Activated gamma-delta T cell (primary cell): ENCODE results near the gene SV2C.

Experiments used
- DNase-seq: peaks from one replicate; lab custom pipeline; 2025; lab: John Stamatoyannopoulos, UW

The SV2C gene

GRCh38 chr5:76163111-76163628 is 80.0 kb downstream of the SV2C start:
- no peak for DNase-seq

- no peak for DNase-seq
These were observed 81.8 kb downstream of the SV2C start for GRCh38 chr5:76165029-76165428.

- no peak for DNase-seq
These were observed 82.7 kb downstream of the SV2C start for GRCh38 chr5:76165711-76166374.

- no peak for DNase-seq
These were observed 83.8 kb downstream of the SV2C start for GRCh38 chr5:76166886-76167576.

- no peak for DNase-seq
These were observed 86.1 kb downstream of the SV2C start for GRCh38 chr5:76169146-76169905.

- no peak for DNase-seq
These were observed 90.9 kb downstream of the SV2C start for GRCh38 chr5:76174101-76174500.

- DNase-seq = no peak
These were observed 92.0 kb downstream of the SV2C start for GRCh38 chr5:76175051-76175666.

- DNase-seq = no peak
These were observed 92.7 kb downstream of the SV2C start for GRCh38 chr5:76175821-76176403.

- no peak for DNase-seq
These were observed 94.8 kb downstream of the SV2C start for GRCh38 chr5:76177978-76178377.

- DNase-seq = no peak
These were observed 95.7 kb downstream of the SV2C start for GRCh38 chr5:76178913-76179312.

- no peak for DNase-seq
These were observed 97.9 kb downstream of the SV2C start for GRCh38 chr5:76180814-76181805.

- DNase-seq = no peak
These were observed 104.2 kb downstream of the SV2C start for GRCh38 chr5:76187386-76187785.

GRCh38 chr5:76190356-76190755 is 107.2 kb downstream of the SV2C start:
- no peak for DNase-seq

- DNase-seq = no peak
These were observed 109.7 kb downstream of the SV2C start for GRCh38 chr5:76192837-76193236.

- no peak for DNase-seq
These were observed 110.5 kb downstream of the SV2C start for GRCh38 chr5:76193635-76194034.

- no peak for DNase-seq
These were observed 111.2 kb downstream of the SV2C start for GRCh38 chr5:76194340-76194739.

- no peak for DNase-seq
These were observed 113.3 kb downstream of the SV2C start for GRCh38 chr5:76196457-76196856.

- DNase-seq = no peak
These were observed 113.8 kb downstream of the SV2C start for GRCh38 chr5:76196886-76197489.

- DNase-seq = no peak
These were observed 114.5 kb downstream of the SV2C start for GRCh38 chr5:76197726-76198125.
